MM.1S (cell line): Measurements from ENCODE around the gene HOXB3.

Experiments used
- EZH2 ChIP-seq: fragments of 300-600 bp; sonication (generic); optimal IDR thresholded peaks from 2 replicates; pipeline ENCODE3; 2017; ENCODE audit warnings: low read depth, mild to moderate bottlenecking, antibody characterized with exemption, low read length, mixed read lengths
- TF ChIP-seq, protein P1 (sequence below): fragments of 300-600 bp; sonication (generic); IDR thresholded peaks from 2 replicates; pipeline ENCODE4 v1.5.1; 2016; ENCODE audit warnings: antibody characterized with exemption, low read length, mixed read lengths

DNA sequence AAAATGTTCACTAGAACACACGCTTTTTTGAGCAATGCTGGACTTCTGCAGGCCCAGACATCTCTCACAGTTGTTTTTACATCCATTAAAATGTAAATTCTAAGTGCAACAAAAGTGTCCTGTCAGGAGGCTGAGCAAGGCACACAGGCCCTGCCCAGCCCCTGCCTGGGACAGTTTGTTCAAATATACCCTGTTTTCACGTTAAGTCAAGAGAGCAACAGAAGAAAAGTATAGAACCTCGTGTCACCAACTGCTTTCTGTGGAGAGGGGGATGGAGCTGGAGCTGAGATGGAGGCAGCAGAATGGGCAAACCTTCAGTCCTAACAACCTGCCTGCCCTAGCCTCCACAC, 40.8 kb downstream of the HOXB3 start:
- TF ChIP-seq, protein P1, sequence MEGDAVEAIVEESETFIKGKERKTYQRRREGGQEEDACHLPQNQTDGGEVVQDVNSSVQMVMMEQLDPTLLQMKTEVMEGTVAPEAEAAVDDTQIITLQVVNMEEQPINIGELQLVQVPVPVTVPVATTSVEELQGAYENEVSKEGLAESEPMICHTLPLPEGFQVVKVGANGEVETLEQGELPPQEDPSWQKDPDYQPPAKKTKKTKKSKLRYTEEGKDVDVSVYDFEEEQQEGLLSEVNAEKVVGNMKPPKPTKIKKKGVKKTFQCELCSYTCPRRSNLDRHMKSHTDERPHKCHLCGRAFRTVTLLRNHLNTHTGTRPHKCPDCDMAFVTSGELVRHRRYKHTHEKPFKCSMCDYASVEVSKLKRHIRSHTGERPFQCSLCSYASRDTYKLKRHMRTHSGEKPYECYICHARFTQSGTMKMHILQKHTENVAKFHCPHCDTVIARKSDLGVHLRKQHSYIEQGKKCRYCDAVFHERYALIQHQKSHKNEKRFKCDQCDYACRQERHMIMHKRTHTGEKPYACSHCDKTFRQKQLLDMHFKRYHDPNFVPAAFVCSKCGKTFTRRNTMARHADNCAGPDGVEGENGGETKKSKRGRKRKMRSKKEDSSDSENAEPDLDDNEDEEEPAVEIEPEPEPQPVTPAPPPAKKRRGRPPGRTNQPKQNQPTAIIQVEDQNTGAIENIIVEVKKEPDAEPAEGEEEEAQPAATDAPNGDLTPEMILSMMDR = no peak
- no peak for TF ChIP-seq EZH2
